Transverse colon (tissue), 4 donors: ENCODE measurements around the gene SPAG17. TPM values are rescaled to one million over a fixed set of nuclear protein-coding genes. Genes with fewer than 3 reads are reported as not detected.

Source experiments
- DNase-seq: peaks from one replicate; pipeline ENCODE4 v3.0.0-alpha.2; 2019
- H3K27ac ChIP-seq, 4 donors: fragments of 200-600 bp; sonication (generic); 2 replicates each; pipeline ENCODE4 v1.5.1; 2016 to 2018; ENCODE audit warnings: inconsistent platforms in 4 of 4
- H3K27me3 ChIP-seq: fragments of 200-600 bp; sonication (generic); 2 replicates; pipeline ENCODE4 v1.5.1; 2017; ENCODE audit warnings: inconsistent platforms
- H3K36me3 ChIP-seq, 4 donors: fragments of 200-600 bp; sonication (generic); 2 replicates each; pipeline ENCODE4 v1.5.1; 2017 to 2019; ENCODE audit warnings: inconsistent platforms in 4 of 4
- H3K4me1 ChIP-seq, 4 donors: fragments of 200-600 bp; sonication (generic); 2 replicates each; pipeline ENCODE4 v1.5.1; 2017 to 2020; ENCODE audit warnings: inconsistent platforms in 4 of 4
- H3K4me3 ChIP-seq, 4 donors: fragments of 200-600 bp; sonication (generic); 1 replicate in 1 of 4; 2 replicates in 3 of 4; pipeline versions ENCODE4 v1.5.1 to v1.6.1; 2017 to 2019; ENCODE audit warnings: inconsistent platforms in 4 of 4
- H3K9me3 ChIP-seq, 2 donors: fragments of 200-600 bp; sonication (generic); 2 replicates each; pipeline ENCODE4 v1.5.1; 2017 to 2019; ENCODE audit warnings: inconsistent platforms in 2 of 2
- CTCF ChIP-seq, 5 experiments: fragments of 200-600 bp in 3 of 5; fragments of 450-650 bp in 2 of 5; sonication (generic) in 3 of 5; IDR thresholded peaks; 1 replicate in 2 of 5; 2 replicates in 3 of 5; pipeline ENCODE4 v1.5.1; 2016 to 2017; ENCODE audit warnings: antibody characterized with exemption in 5 of 5, inconsistent platforms in 3 of 5, mild to moderate bottlenecking in 2 of 5, moderate library complexity in 1 of 5
- EP300 ChIP-seq: sonication (generic); formaldehyde crosslinking; IDR thresholded peaks from one replicate; pipeline ENCODE4 v1.6.1; 2017; ENCODE audit warnings: antibody characterized with exemption, low read depth
- POLR2A ChIP-seq: fragments of 450-650 bp; IDR thresholded peaks from one replicate; pipeline ENCODE4 v1.6.1; 2016; ENCODE audit warnings: antibody characterized with exemption, mild to moderate bottlenecking, moderate library complexity
- POLR2AphosphoS5 ChIP-seq, 3 donors: sonication (generic); formaldehyde crosslinking; IDR thresholded peaks; one replicate each; pipeline ENCODE4 v1.6.1; 2016; ENCODE audit warnings: antibody characterized with exemption in 3 of 3
- WGBS, 2 donors: methylation state at CpG; one replicate each; pipeline ENCODE4 v1.1.5; 2018; ENCODE audit warnings: low coverage in 1 of 2; 5-methylcytosine and 5-hydroxymethylcytosine counted together
- in situ Hi-C, 4 donors: fragments of 200-750 bp; cut with MboI; loops; one replicate each; pipeline versions ENCODE4 v1.15.0 to v1.15.1; 2017; ENCODE audit warnings: low sequenced_read_pairs in 3 of 4, low pct_ligation_motif_present in 1 of 4, low pct_unique_long_range_greater_than_20kb in 1 of 4
- intact Hi-C: fragments of 100-400 bp; cut with DNase I; formaldehyde crosslinking; loops from one replicate; pipeline ENCODE4 v1.15.1; 2023; ENCODE audit warnings: low total_unique reads
- total RNA-seq, 4 donors: library from RNA; depleted of rRNA; stranded (reverse); fragments of >200 nt; gene quantifications; one replicate each; pipeline ENCODE4 v1.1.0, GENCODE V29; 2016

Gene SPAG17
- total RNA-seq, 4 donors from 2014 or later = not detected

- Histone ChIP-seq H3K36me3 (no peaks in the 10 kb centered on the region), H3K4me3 (no peak overlapping the region), H3K4me1 (no peaks in the 10 kb centered on the region), H3K9me3 (no peaks in the 10 kb centered on the region), H3K27ac (no peak overlapping the region), H3K27me3 (no peaks in the 10 kb centered on the region)
- WGBS, 2 donors = 37 to 67% methylated on average over 1 of the region's 1 CpG
- TF ChIP-seq EP300 (no peak), POLR2AphosphoS5 (IDR thresholded peaks at IDR 0.05) (no peak), CTCF (IDR thresholded peaks at IDR 0.05) (no peak), POLR2A (no peak)
- in situ Hi-C loops (no loop called here), intact Hi-C loops (no loop called here)
- no peak for DNase-seq
These were observed 163.4 kb downstream of the SPAG17 start for GRCh38 chr1:118021668-118022067.

DNA sequence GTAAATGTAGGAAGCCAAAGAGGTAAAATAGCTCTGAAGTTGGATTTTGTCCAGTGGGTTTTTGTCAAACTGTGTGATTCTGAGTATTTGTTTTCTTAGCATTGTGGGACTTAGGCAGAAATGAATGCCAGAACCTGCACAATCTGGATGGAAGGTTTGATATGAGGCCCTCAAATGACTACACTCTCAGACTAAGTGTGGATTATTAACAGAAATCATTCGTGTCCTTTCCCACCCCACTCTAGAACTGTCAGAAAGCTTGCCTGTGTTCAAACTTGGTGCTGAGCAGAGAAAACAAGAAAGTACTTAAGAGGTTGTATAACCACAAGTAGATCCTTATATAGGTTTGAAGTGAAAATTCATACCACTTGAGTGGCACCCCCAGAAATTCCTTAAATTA, 167.0 kb downstream of the SPAG17 start:
- no peak overlapping the region for H3K4me3 ChIP-seq
- WGBS, 2 donors = 43 to 60% methylated on average over 1 of the region's 1 CpG
- TF ChIP-seq CTCF (IDR thresholded peaks at IDR 0.05) = no peak
- no peak for TF ChIP-seq POLR2A
- TF ChIP-seq EP300 = no peak
- TF ChIP-seq POLR2AphosphoS5 (IDR thresholded peaks at IDR 0.05) = no peak
- no peaks in the 10 kb centered on the region for H3K27me3 ChIP-seq
- H3K4me1 ChIP-seq = no peaks in the 10 kb centered on the region
- intact Hi-C loops (no loop called here), in situ Hi-C loops (no loop called here)
- H3K9me3 ChIP-seq = no peaks in the 10 kb centered on the region
- no peak overlapping the region for H3K27ac ChIP-seq
- no peaks in the 10 kb centered on the region for H3K36me3 ChIP-seq
- DNase-seq = no peak

DNA sequence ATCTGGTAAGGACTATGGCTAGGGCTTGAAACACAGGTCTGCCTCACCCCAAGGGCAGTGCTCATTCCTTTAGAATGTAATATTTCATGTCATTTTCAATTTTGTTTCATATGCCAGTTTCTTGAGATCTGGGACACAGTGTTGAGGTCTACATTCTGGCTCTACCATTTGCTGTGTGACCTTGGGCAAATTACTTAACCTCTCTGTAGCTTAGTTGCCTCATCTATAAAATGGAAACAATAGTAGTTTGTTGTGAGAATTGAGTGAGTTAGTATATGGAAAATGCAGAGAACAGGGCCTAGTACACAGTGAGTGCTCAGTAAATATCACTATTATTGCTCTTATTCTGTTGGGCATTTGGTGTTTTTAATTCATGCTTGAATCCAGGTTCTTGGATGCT, 171.1 kb downstream of the SPAG17 start:
- H3K4me1 ChIP-seq = no peaks in the 10 kb centered on the region
- TF ChIP-seq POLR2A (no peak), POLR2AphosphoS5 (IDR thresholded peaks at IDR 0.05) (no peak), CTCF (IDR thresholded peaks at IDR 0.05) (no peak), EP300 (no peak)
- no peak for DNase-seq
- no peaks in the 10 kb centered on the region for H3K9me3 ChIP-seq
- intact Hi-C loops = no loop called here
- no peak overlapping the region for H3K4me3 ChIP-seq
- no peaks in the 10 kb centered on the region for H3K36me3 ChIP-seq
- no peaks in the 10 kb centered on the region for H3K27me3 ChIP-seq
- in situ Hi-C loops = no loop called here
- H3K27ac ChIP-seq = no peak overlapping the region

DNA sequence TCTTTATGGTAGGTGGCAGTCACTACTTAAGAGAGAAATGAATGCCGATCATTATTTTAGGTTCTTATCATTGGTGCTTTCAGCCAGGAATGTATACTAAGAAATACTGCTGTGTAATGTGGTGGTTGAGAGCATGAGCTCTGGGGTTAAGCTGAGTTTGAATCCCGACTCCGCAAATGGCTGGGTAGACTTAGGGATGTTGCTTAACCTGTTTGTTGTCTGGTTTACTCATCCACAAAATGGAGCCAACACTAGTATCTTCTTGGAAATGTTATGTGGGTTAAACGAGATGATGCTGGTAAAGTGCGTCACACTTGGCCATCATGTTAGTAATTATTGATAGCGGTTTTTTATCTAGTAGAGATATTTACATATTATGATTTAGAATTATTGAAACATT, 171.7 kb downstream of the SPAG17 start:
- H3K27me3 ChIP-seq = no peaks in the 10 kb centered on the region
- TF ChIP-seq POLR2AphosphoS5 (IDR thresholded peaks at IDR 0.05) = no peak
- TF ChIP-seq CTCF (IDR thresholded peaks at IDR 0.05) = no peak
- TF ChIP-seq EP300 = no peak
- no peak for TF ChIP-seq POLR2A
- in situ Hi-C loops = no loop called here

More for the DNA sequence above, 171.7 kb downstream of the SPAG17 start:
- intact Hi-C loops = no loop called here
- no peaks in the 10 kb centered on the region for H3K9me3 ChIP-seq
- H3K4me1 ChIP-seq = no peaks in the 10 kb centered on the region
- H3K4me3 ChIP-seq = no peak overlapping the region
- 78 to 91% methylated on average over 5 to 6 of the region's 6 CpGs for WGBS, 2 donors
- no peak overlapping the region for H3K27ac ChIP-seq
- H3K36me3 ChIP-seq = no peaks in the 10 kb centered on the region
- DNase-seq = no peak
